Panc1 (cell line): ENCODE data around the gene ERN1. TPM values are rescaled to one million over a fixed set of nuclear protein-coding genes. Genes with fewer than 3 reads are reported as not detected.

Source experiments
- ATAC-seq: fragments of 200-7000 bp; cut with Tn5 transposase; 2 replicates; pipeline ENCODE4 v1.9.1; 2020; ENCODE audit warnings: mild to moderate bottlenecking, moderate library complexity
- BruUV-seq: library from RNA; stranded (reverse); fragments of 400-500 nt; replicated peaks from 2 replicates; lab custom pipeline; 2021; lab: Mats Ljungman, UMichigan
- CTCF ChIA-PET: fragments of 300-600 bp; sonication (Branson Sonifier 250); formaldehyde crosslinking; loops from one replicate; lab custom pipeline; 2022; ENCODE audit warnings: antibody characterized with exemption; lab: Charles Lee
- POLR2A ChIA-PET: fragments of 300-600 bp; sonication (Branson Sonifier 250); formaldehyde crosslinking; loops from one replicate; lab custom pipeline; 2022; ENCODE audit warnings: antibody characterized with exemption; lab: Charles Lee
- DNase-seq: peaks from one replicate; pipeline ENCODE4 v3.0.0-alpha.2; 2010; ENCODE audit warnings: low read depth, low spot score
- H3K27ac ChIP-seq: 2 replicates; pipeline ENCODE4 v1.5.1; 2011; ENCODE audit warnings: mild to moderate bottlenecking, low read length, inconsistent platforms
- H3K27me3 ChIP-seq: fragments of 200-500 bp; sonication (Bioruptor generic); 2 replicates; pipeline ENCODE4 v1.6.0; 2014; ENCODE audit warnings: low read length, inconsistent platforms; ENCODE audit not compliant: control insufficient read depth, insufficient read depth
- H3K36me3 ChIP-seq: fragments of 200-500 bp; sonication (Bioruptor generic); 2 replicates; pipeline ENCODE4 v1.5.1; 2014; ENCODE audit warnings: inconsistent platforms, mild to moderate bottlenecking, low read length, moderate library complexity; ENCODE audit not compliant: control insufficient read depth, insufficient read depth
- H3K4me1 ChIP-seq: 2 replicates; pipeline ENCODE4 v1.5.1; 2011; ENCODE audit warnings: inconsistent platforms, mild to moderate bottlenecking, low read length, moderate library complexity; ENCODE audit not compliant: control insufficient read depth, insufficient read depth
- H3K4me3 ChIP-seq, 2 experiments: 2 replicates each; pipeline ENCODE4 v1.5.1; 2011 to 2012; ENCODE audit warnings: low read depth in 2 of 2, low read length in 2 of 2, mild to moderate bottlenecking in 2 of 2, inconsistent platforms in 1 of 2, moderate library complexity in 1 of 2
- H3K9me3 ChIP-seq: fragments of 200-500 bp; sonication (Bioruptor generic); 2 replicates; pipeline ENCODE4 v1.5.1; 2014; ENCODE audit warnings: low read depth, mild to moderate bottlenecking, inconsistent platforms, low read length, moderate library complexity; ENCODE audit not compliant: control insufficient read depth, insufficient read depth
- CTCF ChIP-seq: fragments of 450-650 bp; IDR thresholded peaks from 2 replicates; pipeline ENCODE4 v1.5.1; 2017; ENCODE audit warnings: mild to moderate bottlenecking
- POLR2AphosphoS5 ChIP-seq: IDR thresholded peaks from 2 replicates; pipeline ENCODE4 v1.6.1; 2012; ENCODE audit warnings: mild to moderate bottlenecking, low read depth, low read length, moderate library complexity
- SIN3A ChIP-seq: IDR thresholded peaks from 2 replicates; pipeline ENCODE4 v1.6.1; 2012; ENCODE audit warnings: low read depth, mild to moderate bottlenecking, low read length, moderate library complexity, borderline replicate concordance; ENCODE audit not compliant: insufficient read depth
- TCF7L2 ChIP-seq: IDR thresholded peaks from 2 replicates; pipeline ENCODE4 v1.6.1; 2011; ENCODE audit warnings: mild to moderate bottlenecking, low read depth, low read length, inconsistent platforms
- in situ Hi-C: cut with HindIII; loops from 2 replicates; pipeline ENCODE4 v1.10.0; 2016; ENCODE audit warnings: low sequenced_read_pairs, low pct_unique_long_range_greater_than_20kb
- intact Hi-C: fragments of 100-400 bp; cut with micrococcal nuclease; formaldehyde crosslinking; loops from one replicate; pipeline ENCODE4 v1.10.0; 2022; ENCODE audit not compliant: unreplicated experiment
- total RNA-seq: library from RNA; stranded (reverse); gene quantifications from one replicate; pipeline ENCODE4 v1.2.1, GENCODE V29; 2021; ENCODE audit not compliant: unreplicated experiment
- TF ChIP-seq, protein P1 (sequence below), 2 experiments: IDR thresholded peaks; 2 replicates each; pipeline ENCODE4 v1.6.1; 2011 to 2012; ENCODE audit warnings: low read depth in 2 of 2, control low read depth in 1 of 2, low read length in 1 of 2, mild to moderate bottlenecking in 1 of 2, moderate library complexity in 1 of 2; ENCODE audit not compliant: insufficient read depth in 1 of 2

ERN1 gene
- total RNA-seq, 1 experiment from 2014 or later, result 12.1 TPM

DNA sequence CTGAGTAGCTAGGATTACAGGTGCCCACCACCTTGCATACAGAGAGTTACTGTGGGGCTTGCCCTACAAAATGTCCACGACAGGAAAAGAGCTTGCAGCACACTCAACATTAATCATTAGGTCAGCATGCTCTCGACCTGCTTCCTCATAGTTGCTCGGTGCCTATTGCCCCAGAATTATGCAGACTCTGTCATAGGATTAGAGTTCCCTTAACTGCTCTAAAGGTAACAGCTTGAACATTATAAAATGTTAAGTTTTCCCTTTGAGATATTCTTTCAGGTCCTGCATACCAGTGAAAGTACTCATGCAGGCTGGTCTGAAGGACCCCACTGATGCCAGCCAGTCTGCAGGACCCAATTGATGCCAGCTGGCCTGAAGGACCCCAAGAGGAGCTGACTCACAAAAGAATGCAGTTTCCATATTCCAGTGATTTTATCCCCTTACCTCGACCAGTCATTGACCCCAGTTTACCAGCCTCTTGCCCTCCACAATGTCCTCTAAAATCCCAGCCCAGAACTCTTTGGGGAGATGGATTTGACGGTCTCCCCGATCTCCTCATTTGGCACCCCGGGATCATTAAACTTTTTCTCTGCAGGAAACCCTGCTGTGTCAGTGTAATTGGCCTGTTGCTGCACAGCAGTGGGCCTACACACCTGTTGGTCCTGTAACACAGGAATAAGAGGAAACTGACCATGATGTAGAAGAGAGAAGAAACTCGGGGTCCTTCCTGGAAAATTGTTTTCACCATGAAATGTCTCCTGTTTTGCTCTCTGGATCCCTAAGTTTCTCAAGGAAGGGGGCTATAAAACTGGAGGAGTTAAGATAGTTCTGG lies 120.2 kb downstream of the ERN1 start:
- ATAC-seq (no peak), DNase-seq (no peak)
- Histone ChIP-seq H3K36me3 (no peaks in the 10 kb centered on the region), H3K4me1 (no peaks in the 10 kb centered on the region), H3K27me3 (no peaks in the 10 kb centered on the region), H3K27ac (no peak overlapping the region), H3K9me3 (no peaks in the 10 kb centered on the region), H3K4me3 (no peak overlapping the region)
- in situ Hi-C loops (no loop called here), intact Hi-C loops (no loop called here)
- ChIA-PET POLR2A (no interaction called here), CTCF (no interaction called here)
- TF ChIP-seq, protein P1, sequence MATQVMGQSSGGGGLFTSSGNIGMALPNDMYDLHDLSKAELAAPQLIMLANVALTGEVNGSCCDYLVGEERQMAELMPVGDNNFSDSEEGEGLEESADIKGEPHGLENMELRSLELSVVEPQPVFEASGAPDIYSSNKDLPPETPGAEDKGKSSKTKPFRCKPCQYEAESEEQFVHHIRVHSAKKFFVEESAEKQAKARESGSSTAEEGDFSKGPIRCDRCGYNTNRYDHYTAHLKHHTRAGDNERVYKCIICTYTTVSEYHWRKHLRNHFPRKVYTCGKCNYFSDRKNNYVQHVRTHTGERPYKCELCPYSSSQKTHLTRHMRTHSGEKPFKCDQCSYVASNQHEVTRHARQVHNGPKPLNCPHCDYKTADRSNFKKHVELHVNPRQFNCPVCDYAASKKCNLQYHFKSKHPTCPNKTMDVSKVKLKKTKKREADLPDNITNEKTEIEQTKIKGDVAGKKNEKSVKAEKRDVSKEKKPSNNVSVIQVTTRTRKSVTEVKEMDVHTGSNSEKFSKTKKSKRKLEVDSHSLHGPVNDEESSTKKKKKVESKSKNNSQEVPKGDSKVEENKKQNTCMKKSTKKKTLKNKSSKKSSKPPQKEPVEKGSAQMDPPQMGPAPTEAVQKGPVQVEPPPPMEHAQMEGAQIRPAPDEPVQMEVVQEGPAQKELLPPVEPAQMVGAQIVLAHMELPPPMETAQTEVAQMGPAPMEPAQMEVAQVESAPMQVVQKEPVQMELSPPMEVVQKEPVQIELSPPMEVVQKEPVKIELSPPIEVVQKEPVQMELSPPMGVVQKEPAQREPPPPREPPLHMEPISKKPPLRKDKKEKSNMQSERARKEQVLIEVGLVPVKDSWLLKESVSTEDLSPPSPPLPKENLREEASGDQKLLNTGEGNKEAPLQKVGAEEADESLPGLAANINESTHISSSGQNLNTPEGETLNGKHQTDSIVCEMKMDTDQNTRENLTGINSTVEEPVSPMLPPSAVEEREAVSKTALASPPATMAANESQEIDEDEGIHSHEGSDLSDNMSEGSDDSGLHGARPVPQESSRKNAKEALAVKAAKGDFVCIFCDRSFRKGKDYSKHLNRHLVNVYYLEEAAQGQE (IDR thresholded peaks at IDR 0.05; ENCODE audit: insufficient read depth in 1 of 2, low read depth in 2 of 2, low read length in 1 of 2), result no peak
- no peak for TF ChIP-seq SIN3A
- no TSS peak for BruUV-seq

- no peaks in the 10 kb centered on the region for H3K36me3 ChIP-seq
- no peaks in the 10 kb centered on the region for H3K27me3 ChIP-seq
- intact Hi-C loops, result no loop called here
- H3K27ac ChIP-seq, result no peak overlapping the region
- ChIA-PET POLR2A (no interaction called here), CTCF (no interaction called here)
- no peak overlapping the region for H3K4me3 ChIP-seq
- in situ Hi-C loops, result no loop called here
- no peak for ATAC-seq
- H3K4me1 ChIP-seq, result no peaks in the 10 kb centered on the region
- no peak for TF ChIP-seq SIN3A
- no peak for TF ChIP-seq TCF7L2
- no peak for TF ChIP-seq CTCF
- no TSS peak for BruUV-seq
- DNase-seq, result no peak
- H3K9me3 ChIP-seq, result no peaks in the 10 kb centered on the region
These were observed 121.1 kb downstream of the ERN1 start for GRCh38 chr17:64008830-64009229.

- Histone ChIP-seq H3K27me3 (no peaks in the 10 kb centered on the region), H3K4me1 (no peaks in the 10 kb centered on the region), H3K4me3 (no peak overlapping the region), H3K27ac (no peak overlapping the region), H3K36me3 (no peaks in the 10 kb centered on the region), H3K9me3 (no peaks in the 10 kb centered on the region)
- ChIA-PET CTCF (no interaction called here), POLR2A (no interaction called here)
- no peak for TF ChIP-seq CTCF
- TF ChIP-seq SIN3A, result no peak
- TF ChIP-seq, protein P1 (IDR thresholded peaks at IDR 0.05; ENCODE audit: insufficient read depth in 1 of 2, low read depth in 2 of 2, low read length in 1 of 2), result no peak
- TF ChIP-seq TCF7L2, result no peak
- no peak for TF ChIP-seq POLR2AphosphoS5
- intact Hi-C loops, result no loop called here
- ATAC-seq, result no peak
- no TSS peak for BruUV-seq
- in situ Hi-C loops, result no loop called here
- no peak for DNase-seq
These were observed 121.6 kb downstream of the ERN1 start for GRCh38 chr17:64008346-64008745.
